Nephron progenitor cell (in vitro differentiated cells): Measurements from ENCODE around the gene MSI2.

Experiments
- DNase-seq: peaks from one replicate; pipeline ENCODE4 v3.0.0; 2021
- H3K27ac Mint-ChIP-seq: 2 replicates; pipeline ENCODE4 v1.8.0; 2021; ENCODE audit warnings: mild to moderate bottlenecking, moderate library complexity, mixed read lengths
- H3K27me3 Mint-ChIP-seq: 2 replicates; pipeline ENCODE4 v1.8.0; 2021; ENCODE audit warnings: mild to moderate bottlenecking, low read depth, mixed read lengths; ENCODE audit not compliant: poor library complexity
- H3K36me3 Mint-ChIP-seq: 2 replicates; pipeline ENCODE4 v1.8.0; 2021; ENCODE audit warnings: low read depth, mixed read lengths
- H3K4me1 Mint-ChIP-seq: 2 replicates; pipeline ENCODE4 v1.8.0; 2021; ENCODE audit warnings: mixed read lengths
- H3K4me3 Mint-ChIP-seq: 2 replicates; pipeline ENCODE4 v1.8.0; 2021; ENCODE audit warnings: mild to moderate bottlenecking, moderate library complexity, mixed read lengths
- H3K9me3 Mint-ChIP-seq: 2 replicates; pipeline ENCODE4 v1.8.0; 2021; ENCODE audit warnings: mild to moderate bottlenecking, moderate library complexity, mixed read lengths
- CTCF ChIP-seq: fragments of 200-600 bp; sonication (generic); IDR thresholded peaks from 2 replicates; pipeline ENCODE4 v1.5.0; 2021; ENCODE audit warnings: antibody characterized with exemption

Gene MSI2

GRCh38 chr17:57600074-57600473, 343.8 kb downstream of the MSI2 start:
- Mint-ChIP-seq H3K9me3 (peaks cover 3% of the 10 kb centered on the region), H3K27ac (no peak overlapping the region), H3K36me3 (peaks cover 44% of the 10 kb centered on the region), H3K4me3 (no peak overlapping the region), H3K4me1 (peaks cover 64% of the 10 kb centered on the region), H3K27me3 (peaks cover 6% of the 10 kb centered on the region)
- TF ChIP-seq CTCF: no peak
- no peak for DNase-seq

GRCh38 chr17:57601143-57601735, 344.9 kb downstream of the MSI2 start:
- Mint-ChIP-seq H3K4me1 (peaks cover 69% of the 10 kb centered on the region), H3K27me3 (peaks cover 3% of the 10 kb centered on the region), H3K36me3 (peaks cover 38% of the 10 kb centered on the region), H3K4me3 (no peak overlapping the region), H3K9me3 (no peaks in the 10 kb centered on the region), H3K27ac (no peak overlapping the region)
- no peak for TF ChIP-seq CTCF
- DNase-seq: no peak

- Mint-ChIP-seq H3K4me3 (no peak overlapping the region), H3K4me1 (peaks cover 71% of the 10 kb centered on the region), H3K27me3 (peaks cover 2% of the 10 kb centered on the region)
Measured at GRCh38 chr17:57602896-57603295, 346.6 kb downstream of the MSI2 start.

GRCh38 chr17:57603546-57603945, 347.2 kb downstream of the MSI2 start:
- TF ChIP-seq CTCF: no peak
- no peak for DNase-seq
- Mint-ChIP-seq H3K27me3 (peaks cover 2% of the 10 kb centered on the region), H3K4me3 (no peak overlapping the region), H3K4me1 (peaks cover 73% of the 10 kb centered on the region), H3K36me3 (peaks cover 26% of the 10 kb centered on the region), H3K9me3 (no peaks in the 10 kb centered on the region), H3K27ac (no peak overlapping the region)

More at GRCh38 chr17:57602896-57603295, 346.6 kb downstream of the MSI2 start:
- H3K36me3 Mint-ChIP-seq: peaks cover 31% of the 10 kb centered on the region
- H3K9me3 Mint-ChIP-seq: no peaks in the 10 kb centered on the region
- no peak for TF ChIP-seq CTCF
- DNase-seq: no peak
- no peak overlapping the region for H3K27ac Mint-ChIP-seq

GRCh38 chr17:57603978-57604377, 347.7 kb downstream of the MSI2 start:
- no peak for TF ChIP-seq CTCF
- Mint-ChIP-seq H3K9me3 (no peaks in the 10 kb centered on the region), H3K4me1 (peaks cover 77% of the 10 kb centered on the region), H3K27ac (peak overlapping the region; percentile 44), H3K4me3 (no peak overlapping the region), H3K36me3 (peaks cover 26% of the 10 kb centered on the region), H3K27me3 (peaks cover 2% of the 10 kb centered on the region)
- DNase-seq: no peak
